ENCODE results near the gene KLRC4. TPM values are rescaled to one million over a fixed set of nuclear protein-coding genes. Genes with fewer than 3 reads are reported as not detected.
"Not testable (repeated sequence)": the region's sequence is repeated elsewhere in the genome, so short reads cannot be mapped to it uniquely, and the experiment has no call there.

KLRC4 gene
- total and polyA plus RNA-seq, 12 donors = 0.67 to 0.90 TPM; not detected in 10

GRCh38 chr12:10454531-10454930 lies 45.0 kb upstream of the KLRC4 start:
- TF ChIP-seq CTCF (IDR thresholded peaks at IDR 0.05) = no peak
- no peaks in the 10 kb centered on the region for H3K36me3 ChIP-seq
- DNase-seq = no peak
- peaks cover 0 to 51% (median 22%) of the 10 kb centered on the region in 11 donors for H3K9me3 ChIP-seq
- intact Hi-C loops (cut with DNase I) = no loop called here
- H3K4me3 ChIP-seq = no peak overlapping the region
- no peak overlapping the region for H3K27ac ChIP-seq
- no peak for ATAC-seq
- H3K4me1 ChIP-seq = no peaks in the 10 kb centered on the region
- 63% methylated on average over 1 of the region's 1 CpG for WGBS, 2 donors
- no peaks in the 10 kb centered on the region for H3K27me3 ChIP-seq

GRCh38 chr12:10453156-10453555 lies 43.6 kb upstream of the KLRC4 start, which contains the start of gene KLRC1:
Gene KLRC1, minus strand, starts transcription at chr12:10453377. Its CDS starts 2,221 bp downstream, at chr12:10451156.
- Histone ChIP-seq H3K9me3 (peaks cover 0 to 39% (median 22%) of the 10 kb centered on the region in 11 donors), H3K4me3 (no peak within 1 kb of the TSS), H3K36me3 (no peaks in the 10 kb centered on the region), H3K4me1 (no peaks in the 10 kb centered on the region), H3K27ac (no peak within 1 kb of the TSS), H3K27me3 (no peaks in the 10 kb centered on the region)
- no peak for ATAC-seq
- intact Hi-C loops (cut with DNase I) = no loop called here
- no peak for DNase-seq
- WGBS, 2 donors = 61 to 69% methylated on average over 2 of the region's 2 CpGs
- no peak for TF ChIP-seq CTCF (IDR thresholded peaks at IDR 0.05)

GRCh38 chr12:10448236-10448635 lies 38.7 kb upstream of the KLRC4 start:
- Histone ChIP-seq H3K27ac (no peak overlapping the region), H3K9me3 (no peaks in the 10 kb centered on the region), H3K4me1 (no peaks in the 10 kb centered on the region), H3K36me3 (no peaks in the 10 kb centered on the region), H3K4me3 (no peak overlapping the region), H3K27me3 (no peaks in the 10 kb centered on the region)
- intact Hi-C loops (cut with DNase I) = loop anchor here in 1 of 10 donors (10.0 kb wide), 1 partner anchor 307 kb away; no protein-coding TSS in a partner anchor
- 85 to 91% methylated on average over 4 of the region's 4 CpGs for WGBS, 2 donors
- no peak for TF ChIP-seq CTCF (IDR thresholded peaks at IDR 0.05)
- DNase-seq (no peak), ATAC-seq (no peak)

- intact Hi-C loops (cut with DNase I) = loop anchor here in 1 of 10 donors (10.0 kb wide), 1 partner anchor 309 kb away; no protein-coding TSS in a partner anchor
- 76 to 83% methylated on average over 5 of the region's 5 CpGs for WGBS, 2 donors
These were observed 36.5 kb upstream of the KLRC4 start for GRCh38 chr12:10446052-10446451.

GRCh38 chr12:10441144-10441543 lies 31.6 kb upstream of the KLRC4 start:
- not testable (repeated sequence) for ATAC-seq, H3K9me3 ChIP-seq, H3K27me3 ChIP-seq, H3K27ac ChIP-seq, H3K36me3 ChIP-seq, DNase-seq, H3K4me3 ChIP-seq, H3K4me1 ChIP-seq
- intact Hi-C loops (cut with DNase I) = loop anchor here in 1 of 10 donors (10.0 kb wide), 1 partner anchor 314 kb away; no protein-coding TSS in a partner anchor
- 88% methylated on average over 8 of the region's 8 CpGs for WGBS, 2 donors

More at GRCh38 chr12:10446052-10446451, 36.5 kb upstream of the KLRC4 start:
- H3K4me3 ChIP-seq, H3K9me3 ChIP-seq, ATAC-seq, H3K36me3 ChIP-seq, H3K4me1 ChIP-seq, H3K27ac ChIP-seq, DNase-seq, H3K27me3 ChIP-seq: not testable (repeated sequence)

GRCh38 chr12:10439608-10440274 lies 30.2 kb upstream of the KLRC4 start:
- H3K36me3 ChIP-seq, DNase-seq, ATAC-seq, H3K27me3 ChIP-seq, H3K9me3 ChIP-seq, H3K4me1 ChIP-seq, H3K27ac ChIP-seq, H3K4me3 ChIP-seq: not testable (repeated sequence)
- intact Hi-C loops (cut with DNase I) = loop anchor here in 1 of 10 donors (10.0 kb wide), 1 partner anchor 315 kb away; no protein-coding TSS in a partner anchor
- 64 to 80% methylated on average over 1 to 2 of the region's 2 CpGs for WGBS, 2 donors

GRCh38 chr12:10437601-10438000 lies 28.0 kb upstream of the KLRC4 start:
- H3K4me1 ChIP-seq; ATAC-seq; H3K27me3 ChIP-seq; H3K4me3 ChIP-seq; H3K9me3 ChIP-seq; intact Hi-C loops (cut with DNase I); DNase-seq; H3K36me3 ChIP-seq; H3K27ac ChIP-seq: not testable (repeated sequence)
- WGBS, 2 donors = 26% methylated on average over 2 of the region's 2 CpGs; no CpG with 5 or more reads in 1 of the 2 donors

- H3K9me3 ChIP-seq; H3K27me3 ChIP-seq; intact Hi-C loops (cut with DNase I); DNase-seq; H3K4me3 ChIP-seq; ATAC-seq; H3K36me3 ChIP-seq; H3K27ac ChIP-seq; H3K4me1 ChIP-seq: not testable (repeated sequence)
- 55 to 62% methylated on average over 3 of the region's 3 CpGs for WGBS, 2 donors
These were observed 26.3 kb upstream of the KLRC4 start, which contains the start of gene KLRC2 for GRCh38 chr12:10435816-10436215. Gene KLRC2, minus strand, starts transcription at chr12:10436010. Its CDS starts 24 bp downstream, at chr12:10435986.
